GM19324 (cell line): Measurements from ENCODE around the gene ZNF805.
"Not testable (repeated sequence)": the region's sequence is repeated elsewhere in the genome, so short reads cannot be mapped to it uniquely, and the experiment has no call there.

Experiments
- ATAC-seq: cut with Tn5 transposase; IDR thresholded peaks from one replicate; pipeline ENCODE4 v1.9.1; 2021; ENCODE audit warnings: mild to moderate bottlenecking, moderate library complexity; ENCODE audit not compliant: unreplicated experiment, low FRiP score

ZNF805 gene

DNA sequence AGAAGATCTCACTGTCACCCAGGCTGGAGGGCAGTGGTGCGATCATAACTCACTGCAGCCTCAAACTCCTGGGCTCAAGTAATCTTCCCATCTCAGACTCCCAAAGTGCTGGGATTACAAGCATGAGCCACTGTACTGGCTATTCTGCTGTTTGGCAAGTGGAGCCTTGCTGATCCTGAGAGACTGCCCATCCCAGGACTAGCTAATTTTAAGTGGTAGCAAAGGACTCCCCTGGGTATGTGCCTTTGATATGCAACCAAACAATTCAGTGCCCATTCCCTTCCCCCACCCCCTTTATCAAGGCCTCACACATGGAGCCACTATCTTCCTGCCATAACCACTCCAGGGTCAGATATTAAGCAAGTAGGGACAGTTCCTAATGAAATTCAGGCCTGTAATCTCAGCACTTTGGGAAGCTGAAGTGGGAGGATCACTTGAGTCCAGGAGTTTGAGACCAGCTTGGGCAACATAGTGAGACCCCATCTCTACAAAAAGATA is 22.9 kb downstream of the ZNF805 start:
- ATAC-seq: no peak

DNA sequence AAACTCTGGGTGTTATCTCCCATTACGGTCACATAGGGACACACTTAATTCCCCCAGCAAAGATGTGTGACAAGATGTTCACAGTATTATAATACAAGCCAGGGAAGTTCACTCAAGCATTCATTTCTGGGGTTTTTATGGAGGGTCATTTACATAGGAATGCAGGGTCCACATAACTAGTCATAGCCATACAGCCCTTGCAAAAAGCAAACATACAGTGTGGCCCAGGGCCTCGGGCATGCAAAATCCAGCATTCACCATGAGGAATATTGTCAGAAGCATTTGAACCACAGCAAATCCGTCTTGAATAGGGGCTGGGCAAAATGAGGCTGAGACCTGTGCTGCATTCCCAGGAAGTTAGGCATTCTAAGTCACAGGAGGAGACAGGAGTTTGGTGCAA is 26.9 kb downstream of the ZNF805 start:
- no peak for ATAC-seq

DNA sequence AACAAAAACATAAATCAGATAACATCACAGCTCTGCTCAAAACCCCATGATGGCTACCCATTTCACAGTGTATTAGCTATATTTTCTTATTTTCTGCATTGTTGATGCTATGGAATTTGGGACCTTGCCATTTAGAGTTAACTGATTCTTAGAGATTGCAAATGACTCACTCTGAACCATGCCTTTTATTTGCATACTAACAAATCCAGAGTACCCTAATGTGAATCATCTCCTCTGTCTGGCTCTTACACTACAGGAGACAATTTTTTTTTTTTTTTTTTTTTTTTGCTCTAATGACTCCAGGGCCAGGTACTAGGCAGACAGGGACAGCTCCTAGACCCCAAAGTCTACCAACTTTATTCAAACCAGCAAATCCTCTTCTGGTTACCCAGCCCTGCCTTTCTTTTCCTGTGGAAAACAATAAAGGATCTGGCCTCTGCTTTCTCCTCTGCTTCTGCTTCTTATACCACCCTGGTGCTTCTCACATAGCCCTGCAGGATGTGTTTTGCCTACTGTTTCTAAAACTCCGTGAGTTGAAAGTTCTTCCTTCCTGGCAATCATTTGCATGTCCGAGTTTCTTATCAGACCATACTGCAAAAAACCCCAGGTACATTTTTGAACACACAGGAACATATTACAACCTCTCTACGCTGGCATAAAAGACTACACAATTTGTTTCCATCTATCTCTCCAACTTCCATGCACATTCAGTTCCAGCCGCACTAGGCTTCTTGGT is 29.3 kb downstream of the ZNF805 start:
- ATAC-seq: peak; percentile 82

DNA sequence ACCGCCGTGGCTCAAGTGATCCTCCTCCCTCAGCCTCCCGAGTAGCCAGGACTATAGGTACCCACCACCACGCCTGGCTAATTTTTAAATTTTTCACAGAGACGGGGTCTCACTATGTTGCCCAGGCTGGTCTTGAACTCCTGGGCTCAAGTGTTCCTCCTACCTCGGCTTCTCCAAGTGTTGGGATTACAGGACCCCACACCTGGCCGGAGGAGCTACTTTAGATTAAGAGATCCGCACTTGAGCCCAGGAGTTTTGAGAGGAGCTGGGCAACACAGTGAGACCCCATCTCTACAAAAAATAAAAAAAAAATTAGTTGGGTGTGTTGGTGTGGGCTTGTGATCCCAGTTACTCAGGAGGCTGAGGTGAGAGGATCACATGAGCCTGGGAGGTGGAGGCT is 30.8 kb downstream of the ZNF805 start:
- no peak for ATAC-seq

DNA sequence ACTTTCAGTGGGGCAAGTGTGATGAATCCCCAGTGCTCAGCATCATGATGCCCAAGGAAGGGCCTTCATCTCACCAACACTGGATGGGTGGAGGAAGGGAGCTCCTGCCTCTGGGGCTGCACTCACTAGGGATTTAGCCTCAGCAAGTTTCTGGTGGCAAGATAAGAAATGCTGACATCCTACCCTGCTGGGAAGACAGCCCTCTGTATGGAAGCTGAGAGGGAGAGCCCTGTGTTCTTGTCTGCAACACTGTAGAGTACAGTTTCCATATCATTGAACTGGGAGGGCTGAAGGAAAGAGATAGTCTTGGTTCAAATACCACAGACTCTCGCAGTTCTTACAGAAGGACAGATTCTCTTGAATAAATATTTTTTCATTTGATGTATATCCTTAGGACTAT is 32.6 kb downstream of the ZNF805 start:
- no peak for ATAC-seq

DNA sequence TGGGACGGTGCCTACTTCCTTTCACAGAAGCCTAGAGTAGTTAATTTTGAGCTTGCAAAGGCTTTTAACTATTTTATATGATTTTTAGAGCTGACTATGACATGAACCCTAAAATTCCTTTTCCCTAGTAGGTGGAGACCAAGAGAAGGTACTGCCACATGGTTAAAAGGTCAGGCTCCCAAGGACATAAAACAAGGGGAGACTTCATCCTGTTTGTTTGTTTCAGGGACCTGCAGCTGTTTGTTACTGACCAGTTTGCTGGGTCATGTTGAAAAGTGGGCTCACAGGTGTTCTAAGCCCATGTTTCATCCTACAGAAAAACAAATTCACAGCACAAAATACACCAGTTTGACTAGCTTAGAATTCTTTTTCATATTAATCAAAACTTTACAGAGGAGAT is 36.0 kb downstream of the ZNF805 start:
- ATAC-seq: no peak

DNA sequence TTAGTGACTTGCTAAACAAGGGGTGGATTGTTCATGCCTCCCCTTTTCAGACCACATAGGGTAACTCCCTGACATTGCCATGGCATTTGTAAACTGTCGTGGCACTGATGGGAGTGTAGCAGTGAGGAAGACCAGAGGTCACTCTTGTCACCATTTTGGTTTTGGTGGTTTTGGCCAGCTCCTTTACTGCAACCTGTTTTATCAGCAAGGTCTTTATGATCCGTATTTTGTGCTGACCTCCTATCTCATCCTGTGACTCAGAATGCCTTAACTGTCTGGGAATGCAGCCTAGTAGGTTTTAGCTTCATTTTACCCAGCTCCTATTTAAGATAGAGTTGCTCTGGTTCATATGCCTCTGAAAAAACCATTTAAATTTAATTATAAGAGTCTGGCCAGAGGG is 38.0 kb downstream of the ZNF805 start:
- ATAC-seq: not testable (repeated sequence)

DNA sequence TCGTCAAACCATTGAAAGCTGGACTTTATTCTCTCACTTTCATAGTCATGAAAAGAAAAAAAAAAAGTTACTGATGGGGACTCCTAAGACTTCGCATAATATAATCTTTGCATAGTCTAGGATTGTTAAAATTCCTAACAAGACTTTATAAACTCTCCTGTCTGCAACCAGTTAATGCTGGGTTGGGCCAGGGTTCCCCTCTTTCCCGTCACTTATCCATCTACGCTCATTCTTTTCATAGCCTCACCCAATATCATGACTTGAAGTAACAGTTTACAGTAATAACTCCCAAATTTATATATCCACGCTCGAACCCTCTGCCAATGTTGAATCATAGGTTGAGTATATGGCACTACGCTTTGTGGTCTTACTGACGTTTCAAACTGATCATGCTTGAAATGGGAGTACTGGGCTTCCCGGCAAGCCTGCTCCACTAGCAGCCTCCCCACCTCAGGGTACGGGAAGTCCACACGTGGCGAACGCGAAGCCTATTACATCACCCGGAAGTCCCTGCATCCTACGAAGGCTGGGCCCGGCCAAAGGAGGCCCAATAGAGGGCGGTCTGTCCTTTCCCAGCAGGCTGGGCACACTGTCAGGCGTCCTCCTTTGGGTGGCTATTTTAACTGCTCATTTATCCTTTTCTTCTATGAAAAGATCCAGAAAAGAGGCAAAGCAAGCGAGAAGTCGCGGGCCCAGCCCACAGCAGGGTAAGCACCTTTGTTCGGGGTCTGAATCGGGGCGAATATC is 39.2 kb downstream of the ZNF805 start:
- peak; percentile 70 for ATAC-seq

DNA sequence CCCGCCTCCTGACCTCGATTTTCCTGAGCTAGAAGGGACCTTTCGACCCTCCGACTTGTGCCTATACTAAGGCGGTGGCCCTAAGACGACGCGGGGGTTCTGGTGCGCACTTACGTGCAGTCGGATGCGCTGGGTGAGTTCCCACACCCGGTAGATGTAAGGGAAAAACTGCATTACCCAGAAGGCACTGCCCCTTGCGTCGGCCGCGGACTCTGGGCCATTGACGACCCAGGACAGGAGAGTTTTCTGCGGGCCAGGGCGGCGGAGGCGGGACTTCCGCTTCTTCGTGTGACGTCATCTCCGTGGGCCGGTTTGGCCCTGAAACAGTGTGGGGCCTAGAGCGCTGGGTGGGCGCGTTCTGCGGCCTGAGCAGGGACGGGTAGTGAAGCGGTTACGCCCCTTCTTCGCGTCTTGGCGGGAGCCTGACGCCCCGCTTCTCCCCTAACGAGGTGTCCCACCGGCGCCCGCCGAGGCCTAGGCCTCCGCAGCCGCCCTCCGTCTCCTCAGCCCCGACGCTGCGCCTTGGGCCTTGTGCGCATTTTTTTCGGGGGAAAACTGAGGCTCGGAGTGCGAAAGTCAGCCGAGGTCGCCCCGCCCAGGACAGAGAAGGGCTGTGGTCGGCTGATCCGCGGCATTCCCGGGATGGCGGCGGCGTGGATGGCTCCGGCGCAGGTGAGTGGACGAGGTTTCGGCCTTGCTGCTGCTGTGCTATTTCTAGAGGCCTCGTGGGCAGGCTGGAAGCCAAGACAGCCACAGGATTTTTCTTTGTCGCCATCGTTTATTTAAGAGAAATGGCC is 39.9 kb downstream of the ZNF805 start, which contains the start of gene ZNF460:
ZNF460 (plus strand) TSS at position 321 of the 797 bp plus-strand sequence; CDS start at position 643, 322 bp downstream.
- ATAC-seq: peak; percentile 88

DNA sequence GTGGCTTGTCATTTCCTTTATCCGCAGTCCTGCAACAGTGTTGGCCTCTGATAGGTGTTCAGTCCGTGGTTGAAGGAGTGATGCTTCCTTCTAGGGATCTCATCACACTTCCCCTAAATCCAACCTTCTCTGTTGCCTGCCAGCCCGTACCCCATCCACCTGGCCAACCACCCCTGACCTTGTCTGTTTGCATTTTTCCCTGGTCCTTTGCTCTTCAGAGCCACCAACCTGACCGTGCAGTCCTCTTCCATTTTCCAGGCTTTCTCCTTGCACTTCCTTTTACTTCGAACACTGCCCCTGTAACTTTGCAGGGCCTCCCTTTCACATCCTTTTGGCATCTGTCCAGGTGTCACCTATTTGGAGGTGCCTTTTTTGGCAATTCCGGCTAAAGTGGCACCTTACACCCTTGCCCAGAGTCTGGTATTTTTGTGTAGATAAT is 40.5 kb downstream of the ZNF805 start:
- ATAC-seq: no peak

DNA sequence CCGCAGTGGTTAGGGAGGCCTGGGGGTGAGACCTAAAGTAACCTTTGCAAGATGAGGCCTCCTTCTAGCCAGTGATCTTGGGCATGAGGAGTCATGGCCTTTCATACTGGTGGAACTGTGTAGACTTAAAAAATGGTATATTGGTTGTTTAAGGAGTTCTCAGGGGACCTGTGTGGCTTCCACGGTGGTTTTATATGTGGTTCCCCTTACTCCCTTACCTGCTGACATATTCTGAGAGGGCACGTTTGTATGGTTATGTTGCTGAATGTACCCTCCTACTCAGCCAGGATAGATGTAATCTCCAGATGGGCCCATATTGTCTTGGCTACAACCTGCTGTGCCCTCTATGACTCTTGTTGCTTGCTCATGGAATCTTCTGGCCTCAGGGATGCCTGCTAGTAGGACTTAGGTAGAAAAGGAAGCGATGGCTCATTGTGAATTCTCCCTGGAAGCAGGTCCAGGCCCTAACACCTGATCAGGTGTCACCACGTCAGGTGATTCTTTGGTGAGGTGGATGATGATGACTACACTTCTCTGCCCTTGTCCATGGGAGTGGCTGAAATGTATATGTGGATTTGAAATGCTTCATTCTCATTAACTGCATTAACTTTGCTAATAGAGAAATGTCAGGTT is 41.7 kb downstream of the ZNF805 start:
- no peak for ATAC-seq

DNA sequence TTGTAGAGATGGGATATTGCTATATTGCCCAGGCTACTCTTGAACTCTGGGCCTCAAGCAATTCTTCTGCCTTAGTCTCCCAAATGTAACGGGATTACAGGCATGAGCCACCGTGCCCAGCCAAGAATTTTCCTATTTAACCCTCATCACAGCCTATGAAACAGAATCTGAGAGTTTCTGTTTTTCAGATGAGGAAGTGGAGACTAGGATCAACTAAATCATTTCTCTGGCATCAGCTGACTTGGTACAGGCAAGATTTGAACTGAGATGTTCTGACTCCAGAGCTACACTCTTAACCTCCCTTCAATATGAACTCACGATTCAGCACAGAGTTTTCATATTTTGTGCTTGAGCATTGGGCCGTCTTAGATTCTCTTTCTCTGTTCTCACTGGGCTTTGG is 47.9 kb downstream of the ZNF805 start:
- no peak for ATAC-seq

DNA sequence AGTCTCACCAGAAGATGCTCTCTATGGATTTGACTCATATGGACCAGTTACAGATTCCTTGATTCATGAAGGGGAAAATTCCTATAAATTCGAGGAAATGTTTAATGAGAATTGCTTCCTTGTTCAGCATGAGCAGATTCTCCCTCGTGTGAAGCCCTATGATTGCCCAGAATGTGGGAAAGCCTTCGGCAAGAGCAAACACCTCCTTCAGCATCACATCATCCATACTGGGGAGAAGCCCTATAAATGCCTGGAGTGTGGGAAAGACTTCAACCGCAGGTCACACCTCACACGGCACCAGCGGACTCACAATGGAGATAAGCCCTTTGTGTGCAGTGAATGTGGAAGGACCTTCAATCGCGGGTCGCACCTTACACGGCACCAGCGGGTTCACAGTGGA is 50.5 kb downstream of the ZNF805 start:
- no peak for ATAC-seq

DNA sequence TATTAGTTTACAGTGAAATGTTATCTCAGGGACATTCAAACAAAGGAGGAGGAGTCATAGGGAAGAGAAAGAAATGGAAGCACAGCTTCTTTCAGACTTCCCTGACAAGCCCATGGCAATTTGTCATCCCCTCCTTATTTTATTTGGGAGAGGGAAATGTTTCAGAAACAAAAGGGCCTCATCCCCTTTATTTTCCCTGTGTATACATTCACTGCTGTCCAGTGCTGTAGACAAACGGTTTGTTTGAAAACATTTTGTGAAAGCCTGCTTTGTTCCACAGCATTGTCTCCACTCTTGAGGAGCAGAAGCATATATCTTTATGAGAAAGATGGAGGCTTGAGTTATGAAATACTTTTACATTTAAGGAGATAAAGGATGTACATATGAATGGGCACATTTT is 52.1 kb downstream of the ZNF805 start:
- ATAC-seq: no peak

DNA sequence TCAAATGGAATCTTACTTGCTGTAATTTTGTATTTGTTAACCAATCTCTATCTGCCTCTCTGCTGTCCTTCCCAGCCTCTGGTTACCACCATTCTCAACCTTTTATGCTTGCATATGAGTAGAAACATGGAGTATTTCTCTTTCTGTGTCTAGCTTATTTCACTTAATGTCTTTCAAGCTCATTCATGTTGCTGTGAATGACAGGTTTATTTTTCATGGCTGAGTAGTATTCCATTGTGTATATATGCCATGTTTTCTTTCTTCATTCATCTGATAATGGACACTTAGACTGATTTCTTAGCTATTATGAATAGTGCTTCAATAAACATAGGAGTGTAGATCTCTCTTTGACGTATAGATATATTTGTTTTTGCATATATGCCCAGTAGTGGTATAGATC is 53.3 kb downstream of the ZNF805 start:
- no peak for ATAC-seq

DNA sequence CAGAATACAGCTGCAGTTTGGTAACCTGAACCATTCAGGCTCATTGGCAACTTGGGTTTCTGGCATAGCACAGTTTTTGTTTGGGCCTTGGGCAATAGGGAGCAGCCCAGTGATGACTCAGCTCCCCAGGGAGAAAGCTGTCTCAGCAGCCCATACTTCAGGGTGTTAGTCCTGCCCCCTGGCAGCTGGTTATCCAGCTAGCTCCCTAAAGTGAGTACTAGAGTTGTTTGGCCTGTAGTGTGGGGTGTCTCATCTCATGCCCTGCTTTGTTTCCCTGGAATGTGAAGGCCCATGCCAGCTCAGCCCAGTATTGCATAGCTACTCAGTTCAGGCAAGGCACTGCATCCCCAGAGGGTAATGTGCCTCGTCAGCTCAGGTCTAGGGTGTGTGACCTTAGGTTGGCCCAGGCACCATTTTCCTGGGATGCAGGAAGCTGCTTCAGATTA is 61.6 kb downstream of the ZNF805 start:
- no peak for ATAC-seq

DNA sequence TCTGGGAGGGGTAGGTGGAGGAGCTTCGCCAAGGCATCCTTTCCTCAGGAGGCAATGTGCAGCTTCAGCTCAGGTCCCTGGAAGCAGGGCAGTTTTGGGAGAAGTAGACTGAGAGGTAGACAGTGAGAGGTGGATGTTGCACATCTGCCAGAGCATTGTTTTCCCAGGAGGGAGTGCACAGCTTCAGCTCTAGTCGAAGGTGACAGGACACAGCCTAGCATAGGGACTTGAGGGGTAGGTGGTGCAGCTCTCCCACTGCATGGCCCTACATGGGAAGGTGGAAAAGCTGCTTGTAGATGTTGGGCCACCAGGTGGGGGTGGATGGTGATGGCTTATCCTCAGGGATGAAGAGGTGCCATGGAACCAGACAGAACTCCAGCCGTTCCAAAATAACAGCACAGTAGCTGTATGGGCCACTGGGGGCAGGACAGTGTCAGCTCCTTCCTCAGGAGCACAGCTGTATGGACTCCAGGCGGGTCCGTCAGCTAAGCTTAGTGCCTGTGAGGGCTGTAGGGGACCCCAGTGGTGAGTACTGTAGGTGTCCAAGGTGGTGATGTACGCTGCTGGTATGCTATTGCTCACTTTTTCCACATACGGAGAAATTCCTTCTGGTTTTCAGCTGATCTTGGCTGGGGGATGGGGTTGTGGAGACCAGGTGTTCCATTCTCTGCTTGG is 62.4 kb downstream of the ZNF805 start:
- ATAC-seq: no peak
